GM08714 (cell line): Measurements from ENCODE around the gene MORN4.

Source experiments
- H3K4me3 ChIP-seq: fragments of 200-500 bp; sonication (Bioruptor generic); 2 replicates; pipeline ENCODE4 v1.5.1; 2014; ENCODE audit warnings: mild to moderate bottlenecking, low read length, inconsistent platforms
- ZNF274 ChIP-seq: IDR thresholded peaks from 2 replicates; pipeline ENCODE4 v1.6.1; 2012; ENCODE audit warnings: mild to moderate bottlenecking, low read depth, low read length

The MORN4 gene

GRCh38 chr10:97596101-97597082 lies 36.9 kb downstream of the MORN4 start:
- no peak for TF ChIP-seq ZNF274
- no peak overlapping the region for H3K4me3 ChIP-seq

GRCh38 chr10:97593421-97593820 lies 39.9 kb downstream of the MORN4 start:
- H3K4me3 ChIP-seq = no peak overlapping the region
- TF ChIP-seq ZNF274 = no peak

GRCh38 chr10:97590748-97591495 lies 42.4 kb downstream of the MORN4 start:
- no peak overlapping the region for H3K4me3 ChIP-seq
- TF ChIP-seq ZNF274 = no peak

GRCh38 chr10:97590082-97590747 lies 43.1 kb downstream of the MORN4 start:
- no peak for TF ChIP-seq ZNF274
- no peak overlapping the region for H3K4me3 ChIP-seq

- TF ChIP-seq ZNF274 = no peak
- H3K4me3 ChIP-seq = no peak within 1 kb of the TSS
These were observed 43.8 kb downstream of the MORN4 start, which contains the start of gene C10orf62 for GRCh38 chr10:97589479-97589878. TSS of gene C10orf62 (plus strand) at chr10:97589721. CDS start at chr10:97589898, 177 bp downstream.

- no peak overlapping the region for H3K4me3 ChIP-seq
- TF ChIP-seq ZNF274 = no peak
These were observed 46.1 kb downstream of the MORN4 start for GRCh38 chr10:97587183-97587582.

- H3K4me3 ChIP-seq = no peak overlapping the region
- no peak for TF ChIP-seq ZNF274
These were observed 47.9 kb downstream of the MORN4 start for GRCh38 chr10:97585439-97585811.

- H3K4me3 ChIP-seq = no peak overlapping the region
- no peak for TF ChIP-seq ZNF274
These were observed 48.4 kb downstream of the MORN4 start for GRCh38 chr10:97584798-97585438.

GRCh38 chr10:97584060-97584797 lies 49.1 kb downstream of the MORN4 start, which contains the start of gene HOGA1:
TSS of gene HOGA1 (plus strand) at chr10:97584389. CDS start at chr10:97584704, 315 bp downstream.
- no peak for TF ChIP-seq ZNF274
- no peak within 1 kb of the TSS for H3K4me3 ChIP-seq

- no peak for TF ChIP-seq ZNF274
- no peak overlapping the region for H3K4me3 ChIP-seq
These were observed 49.8 kb downstream of the MORN4 start for GRCh38 chr10:97583476-97583875.

- TF ChIP-seq ZNF274 = no peak
- no peak overlapping the region for H3K4me3 ChIP-seq
These were observed 51.1 kb downstream of the MORN4 start for GRCh38 chr10:97582169-97582568.

- no peak overlapping the region for H3K4me3 ChIP-seq
- TF ChIP-seq ZNF274 = no peak
These were observed 52.6 kb downstream of the MORN4 start for GRCh38 chr10:97580421-97581367.
